Measurements from ENCODE around the gene FGF1.
"Not testable (repeated sequence)": the region's sequence is repeated elsewhere in the genome, so short reads cannot be mapped to it uniquely, and the experiment has no call there.

Gene FGF1

GRCh38 chr5:142650060-142650459 is 35.8 kb downstream of the FGF1 start:
- Histone ChIP-seq H3K4me1 (ENCODE audit: control insufficient read depth in 5 of 5, insufficient read depth in 5 of 5, low read length in 5 of 5) (peaks cover 2 to 12% (median 7%) of the 10 kb centered on the region in 5 donors), H3K9ac (ENCODE audit: low read length in 5 of 5) (no peak overlapping the region), H3K27ac (ENCODE audit: low read depth, low read length) (no peak overlapping the region), H3K4me3 (ENCODE audit: low read depth in 1 of 5, low read length in 5 of 5) (no peak overlapping the region), H3K9me3 (ENCODE audit: control insufficient read depth in 5 of 5, low read length in 5 of 5) (no peaks in the 10 kb centered on the region), H3K27me3 (ENCODE audit: control insufficient read depth in 5 of 5, insufficient read depth in 4 of 5, low read length in 5 of 5) (no peaks in the 10 kb centered on the region), H3K36me3 (ENCODE audit: control insufficient read depth in 5 of 5, insufficient read depth in 5 of 5, low read length in 5 of 5) (no peaks in the 10 kb centered on the region)

GRCh38 chr5:142648108-142648507 is 37.8 kb downstream of the FGF1 start:
- not testable (repeated sequence) for H3K9ac ChIP-seq (ENCODE audit: low read length in 5 of 5); H3K9me3 ChIP-seq (ENCODE audit: control insufficient read depth in 5 of 5, low read length in 5 of 5); H3K4me3 ChIP-seq (ENCODE audit: low read depth in 1 of 5, low read length in 5 of 5); H3K36me3 ChIP-seq (ENCODE audit: control insufficient read depth in 5 of 5, insufficient read depth in 5 of 5, low read length in 5 of 5); H3K27ac ChIP-seq (ENCODE audit: low read depth, low read length); H3K27me3 ChIP-seq (ENCODE audit: control insufficient read depth in 5 of 5, insufficient read depth in 4 of 5, low read length in 5 of 5)
- peaks cover 2 to 25% (median 19%) of the 10 kb centered on the region in 5 donors for H3K4me1 ChIP-seq (ENCODE audit: control insufficient read depth in 5 of 5, insufficient read depth in 5 of 5, low read length in 5 of 5)

DNA sequence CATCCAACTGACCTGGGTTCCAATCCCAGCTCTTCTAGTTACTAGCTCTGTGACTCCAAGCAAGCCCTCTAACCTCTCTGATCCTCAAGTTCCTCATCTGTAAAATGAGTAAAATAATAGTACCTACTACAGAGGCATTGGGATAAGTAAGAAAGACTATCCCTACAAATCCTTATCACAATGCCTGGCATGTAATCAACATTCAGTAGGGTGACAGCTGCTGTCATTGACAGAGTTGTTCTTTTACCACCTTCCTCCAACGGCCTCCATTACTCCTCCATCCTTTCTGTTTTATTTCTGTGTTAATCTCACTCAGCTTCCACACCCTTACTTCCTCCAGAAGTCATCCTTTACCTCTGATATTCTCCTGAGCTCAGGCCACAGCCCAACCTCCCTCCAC is 40.4 kb downstream of the FGF1 start:
- peak overlapping the region; percentile 1 for H3K27ac ChIP-seq (ENCODE audit: low read depth, low read length)
- no peak overlapping the region for H3K4me3 ChIP-seq (ENCODE audit: low read depth in 1 of 5, low read length in 5 of 5)

GRCh38 chr5:142644640-142645361 is 41.1 kb downstream of the FGF1 start:
- Histone ChIP-seq H3K27ac (ENCODE audit: low read depth, low read length) (peak overlapping the region; percentile 33), H3K4me3 (ENCODE audit: low read depth in 1 of 5, low read length in 5 of 5) (no peak overlapping the region), H3K36me3 (ENCODE audit: control insufficient read depth in 5 of 5, insufficient read depth in 5 of 5, low read length in 5 of 5) (no peaks in the 10 kb centered on the region), H3K9ac (ENCODE audit: low read length in 5 of 5) (no peak overlapping the region), H3K9me3 (ENCODE audit: control insufficient read depth in 5 of 5, low read length in 5 of 5) (no peaks in the 10 kb centered on the region), H3K27me3 (ENCODE audit: control insufficient read depth in 5 of 5, insufficient read depth in 4 of 5, low read length in 5 of 5) (no peaks in the 10 kb centered on the region), H3K4me1 (ENCODE audit: control insufficient read depth in 5 of 5, insufficient read depth in 5 of 5, low read length in 5 of 5) (peaks cover 0 to 31% (median 19%) of the 10 kb centered on the region in 5 donors)

More for the DNA sequence above, 40.4 kb downstream of the FGF1 start:
- Histone ChIP-seq H3K4me1 (ENCODE audit: control insufficient read depth in 5 of 5, insufficient read depth in 5 of 5, low read length in 5 of 5) (peaks cover 0 to 30% (median 19%) of the 10 kb centered on the region in 5 donors), H3K27me3 (ENCODE audit: control insufficient read depth in 5 of 5, insufficient read depth in 4 of 5, low read length in 5 of 5) (no peaks in the 10 kb centered on the region), H3K9ac (ENCODE audit: low read length in 5 of 5) (no peak overlapping the region), H3K9me3 (ENCODE audit: control insufficient read depth in 5 of 5, low read length in 5 of 5) (no peaks in the 10 kb centered on the region), H3K36me3 (ENCODE audit: control insufficient read depth in 5 of 5, insufficient read depth in 5 of 5, low read length in 5 of 5) (no peaks in the 10 kb centered on the region)

DNA sequence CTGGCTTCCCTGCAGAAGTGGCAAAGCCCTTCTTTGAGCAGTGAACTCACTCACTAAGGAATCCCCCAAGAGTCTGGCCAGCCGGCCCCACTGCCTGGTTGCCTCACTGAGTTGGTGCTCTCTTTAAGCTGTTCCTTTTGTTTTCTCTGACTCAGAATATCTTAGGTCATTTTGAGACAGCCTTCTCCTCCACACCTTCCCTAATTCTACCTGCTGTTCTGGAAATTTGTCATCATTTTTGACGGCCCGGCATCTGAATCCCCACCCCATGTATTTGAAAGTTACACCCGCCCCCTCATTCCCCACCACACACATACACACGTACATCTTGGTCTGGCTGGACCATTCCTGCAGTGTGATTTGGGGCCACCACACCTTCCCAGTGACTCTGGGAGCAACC is 41.8 kb downstream of the FGF1 start:
- Histone ChIP-seq H3K9ac (ENCODE audit: low read length in 5 of 5) (no peak overlapping the region), H3K36me3 (ENCODE audit: control insufficient read depth in 5 of 5, insufficient read depth in 5 of 5, low read length in 5 of 5) (no peaks in the 10 kb centered on the region), H3K4me1 (ENCODE audit: control insufficient read depth in 5 of 5, insufficient read depth in 5 of 5, low read length in 5 of 5) (peaks cover 0 to 31% (median 19%) of the 10 kb centered on the region in 5 donors), H3K27me3 (ENCODE audit: control insufficient read depth in 5 of 5, insufficient read depth in 4 of 5, low read length in 5 of 5) (no peaks in the 10 kb centered on the region), H3K4me3 (ENCODE audit: low read depth in 1 of 5, low read length in 5 of 5) (no peak overlapping the region), H3K27ac (ENCODE audit: low read depth, low read length) (peak overlapping the region; percentile 33), H3K9me3 (ENCODE audit: control insufficient read depth in 5 of 5, low read length in 5 of 5) (no peaks in the 10 kb centered on the region)

DNA sequence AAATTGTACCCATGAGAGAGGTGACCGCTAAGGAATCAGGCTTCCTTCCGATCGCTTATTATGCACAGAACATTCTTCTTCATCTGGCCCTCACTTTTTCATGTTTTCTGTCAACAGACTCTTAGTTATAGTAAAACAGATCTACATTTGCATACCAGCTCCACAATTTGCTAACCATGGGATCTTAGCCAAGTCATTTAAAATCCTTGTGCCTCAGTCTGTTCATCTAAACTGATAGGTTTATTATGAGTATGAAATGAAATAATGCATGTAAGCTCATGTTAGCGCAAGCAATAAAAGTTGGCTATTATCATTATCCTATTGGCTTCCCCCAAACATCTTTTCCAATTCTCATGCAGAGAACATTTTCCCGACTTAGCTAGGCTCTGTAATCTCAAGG is 42.3 kb downstream of the FGF1 start:
- no peaks in the 10 kb centered on the region for H3K27me3 ChIP-seq (ENCODE audit: control insufficient read depth in 5 of 5, insufficient read depth in 4 of 5, low read length in 5 of 5)
- no peak overlapping the region for H3K9ac ChIP-seq (ENCODE audit: low read length in 5 of 5)
- no peaks in the 10 kb centered on the region for H3K36me3 ChIP-seq (ENCODE audit: control insufficient read depth in 5 of 5, insufficient read depth in 5 of 5, low read length in 5 of 5)
- H3K9me3 ChIP-seq (ENCODE audit: control insufficient read depth in 5 of 5, low read length in 5 of 5) = no peaks in the 10 kb centered on the region
- H3K27ac ChIP-seq (ENCODE audit: low read depth, low read length) = no peak overlapping the region
- no peak overlapping the region for H3K4me3 ChIP-seq (ENCODE audit: low read depth in 1 of 5, low read length in 5 of 5)
- H3K4me1 ChIP-seq (ENCODE audit: control insufficient read depth in 5 of 5, insufficient read depth in 5 of 5, low read length in 5 of 5) = peaks cover 0 to 31% (median 19%) of the 10 kb centered on the region in 5 donors

DNA sequence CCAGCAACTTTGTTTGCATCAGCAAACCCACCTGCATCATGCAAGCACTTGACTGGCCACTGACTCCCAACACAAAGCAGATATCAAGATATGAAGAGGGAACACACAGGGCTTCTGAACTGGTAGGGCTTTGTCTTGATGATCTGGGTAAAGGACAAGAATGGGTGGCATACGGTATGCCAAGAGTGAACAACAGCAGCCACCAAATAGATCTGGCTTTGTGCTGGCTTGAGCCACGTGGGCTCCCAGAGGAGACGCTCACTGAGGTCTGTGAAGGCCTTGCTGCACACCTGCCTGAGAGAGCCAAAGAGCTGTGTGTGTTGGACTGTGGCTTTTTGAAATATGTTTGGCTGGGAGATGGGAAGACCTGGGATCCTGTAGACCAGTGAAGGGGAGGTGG is 43.5 kb downstream of the FGF1 start:
- Histone ChIP-seq H3K27ac (ENCODE audit: low read depth, low read length) (no peak overlapping the region), H3K36me3 (ENCODE audit: control insufficient read depth in 5 of 5, insufficient read depth in 5 of 5, low read length in 5 of 5) (no peaks in the 10 kb centered on the region), H3K9ac (ENCODE audit: low read length in 5 of 5) (no peak overlapping the region), H3K27me3 (ENCODE audit: control insufficient read depth in 5 of 5, insufficient read depth in 4 of 5, low read length in 5 of 5) (no peaks in the 10 kb centered on the region), H3K4me3 (ENCODE audit: low read depth in 1 of 5, low read length in 5 of 5) (no peak overlapping the region), H3K4me1 (ENCODE audit: control insufficient read depth in 5 of 5, insufficient read depth in 5 of 5, low read length in 5 of 5) (peaks cover 0 to 36% (median 19%) of the 10 kb centered on the region in 5 donors), H3K9me3 (ENCODE audit: control insufficient read depth in 5 of 5, low read length in 5 of 5) (no peaks in the 10 kb centered on the region)

DNA sequence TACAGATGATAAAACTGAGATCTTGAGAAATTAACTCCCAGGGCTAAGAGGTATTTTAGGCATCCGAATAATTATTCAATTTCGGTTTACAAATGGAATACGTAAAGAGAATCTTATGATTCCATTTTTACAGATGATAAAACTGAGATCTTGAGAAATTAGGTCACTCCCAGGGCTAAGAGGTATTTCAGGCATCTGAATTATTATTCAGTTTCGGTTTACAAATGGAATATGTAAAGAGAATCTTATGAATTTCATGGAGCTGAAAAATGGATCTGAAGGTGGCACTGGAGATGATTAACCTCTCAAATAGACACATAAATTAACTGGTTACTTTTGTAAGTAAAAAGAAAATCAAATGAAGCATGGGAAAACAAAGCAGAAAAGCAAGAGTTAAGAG is 44.2 kb downstream of the FGF1 start:
- H3K9me3 ChIP-seq (ENCODE audit: control insufficient read depth in 5 of 5, low read length in 5 of 5) = no peaks in the 10 kb centered on the region
- no peak overlapping the region for H3K27ac ChIP-seq (ENCODE audit: low read depth, low read length)

DNA sequence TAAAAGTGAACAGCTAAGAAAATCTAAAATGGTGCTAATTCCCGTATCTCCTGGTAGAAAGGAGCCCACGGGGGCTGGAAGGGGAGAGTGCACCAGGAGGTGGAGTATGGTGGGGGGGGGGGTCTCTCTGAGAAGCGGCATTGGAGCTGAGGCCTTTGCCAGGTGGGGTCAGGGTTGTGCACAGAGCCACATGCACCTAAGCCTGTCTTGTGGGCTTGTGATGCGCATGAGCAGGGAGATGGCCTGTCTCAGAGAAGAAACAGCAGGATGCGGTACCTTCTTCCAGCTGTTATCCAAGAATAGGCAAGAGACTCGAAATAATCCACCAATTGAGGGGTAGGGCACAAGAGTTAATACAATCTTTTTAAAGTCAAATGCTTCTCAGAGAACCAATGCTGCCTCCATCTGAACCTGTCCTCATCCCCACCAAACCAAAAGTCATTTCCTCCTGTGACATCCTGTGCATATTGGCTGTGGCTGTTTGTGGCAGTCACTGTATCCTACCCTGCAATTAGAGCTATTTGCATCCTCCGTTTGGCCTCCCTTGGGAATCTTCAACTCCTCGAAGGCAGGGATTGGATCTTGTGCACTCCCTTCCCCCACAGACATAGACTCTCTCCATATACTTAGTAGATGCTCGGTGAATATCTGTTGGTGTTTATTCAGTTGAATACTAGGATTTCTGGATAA is 45.4 kb downstream of the FGF1 start:
- Histone ChIP-seq H3K9ac (ENCODE audit: low read length in 5 of 5) (no peak overlapping the region), H3K9me3 (ENCODE audit: control insufficient read depth in 5 of 5, low read length in 5 of 5) (no peaks in the 10 kb centered on the region), H3K36me3 (ENCODE audit: control insufficient read depth in 5 of 5, insufficient read depth in 5 of 5, low read length in 5 of 5) (no peaks in the 10 kb centered on the region), H3K4me3 (ENCODE audit: low read depth in 1 of 5, low read length in 5 of 5) (no peak overlapping the region), H3K4me1 (ENCODE audit: control insufficient read depth in 5 of 5, insufficient read depth in 5 of 5, low read length in 5 of 5) (peaks cover 0 to 39% (median 24%) of the 10 kb centered on the region in 5 donors), H3K27ac (ENCODE audit: low read depth, low read length) (no peak overlapping the region), H3K27me3 (ENCODE audit: control insufficient read depth in 5 of 5, insufficient read depth in 4 of 5, low read length in 5 of 5) (no peaks in the 10 kb centered on the region)

More for the DNA sequence above, 44.2 kb downstream of the FGF1 start:
- H3K4me3 ChIP-seq (ENCODE audit: low read depth in 1 of 5, low read length in 5 of 5) = no peak overlapping the region
- no peaks in the 10 kb centered on the region for H3K36me3 ChIP-seq (ENCODE audit: control insufficient read depth in 5 of 5, insufficient read depth in 5 of 5, low read length in 5 of 5)
- no peak overlapping the region for H3K9ac ChIP-seq (ENCODE audit: low read length in 5 of 5)
- peaks cover 0 to 38% (median 22%) of the 10 kb centered on the region in 5 donors for H3K4me1 ChIP-seq (ENCODE audit: control insufficient read depth in 5 of 5, insufficient read depth in 5 of 5, low read length in 5 of 5)
- no peaks in the 10 kb centered on the region for H3K27me3 ChIP-seq (ENCODE audit: control insufficient read depth in 5 of 5, insufficient read depth in 4 of 5, low read length in 5 of 5)

- H3K27me3 ChIP-seq (ENCODE audit: control insufficient read depth in 5 of 5, insufficient read depth in 4 of 5, low read length in 5 of 5) = no peaks in the 10 kb centered on the region
- H3K9me3 ChIP-seq (ENCODE audit: control insufficient read depth in 5 of 5, low read length in 5 of 5) = no peaks in the 10 kb centered on the region
- peaks cover 0 to 28% (median 15%) of the 10 kb centered on the region in 5 donors for H3K4me1 ChIP-seq (ENCODE audit: control insufficient read depth in 5 of 5, insufficient read depth in 5 of 5, low read length in 5 of 5)
- H3K4me3 ChIP-seq (ENCODE audit: low read depth in 1 of 5, low read length in 5 of 5) = no peak overlapping the region
- H3K36me3 ChIP-seq (ENCODE audit: control insufficient read depth in 5 of 5, insufficient read depth in 5 of 5, low read length in 5 of 5) = no peaks in the 10 kb centered on the region
- no peak overlapping the region for H3K27ac ChIP-seq (ENCODE audit: low read depth, low read length)
- H3K9ac ChIP-seq (ENCODE audit: low read length in 5 of 5) = no peak overlapping the region
Observed at GRCh38 chr5:142639455-142639854, 46.4 kb downstream of the FGF1 start.
